Thyroid gland (tissue), 4 donors: ENCODE results near the gene KLHL36.

ENCODE experiments used
- POLR2A ChIP-seq, 2 donors: fragments of 450-650 bp; IDR thresholded peaks; one replicate each; pipeline ENCODE4 v1.6.1; 2017; ENCODE audit warnings: antibody characterized with exemption in 2 of 2, mild to moderate bottlenecking in 2 of 2, moderate library complexity in 1 of 2
- TF ChIP-seq, protein P1 (sequence below), 6 experiments: fragments of 200-600 bp in 3 of 6; fragments of 450-650 bp in 3 of 6; sonication (generic) in 3 of 6; IDR thresholded peaks; one replicate each; pipeline ENCODE4 v1.5.1; 2016 to 2019; ENCODE audit warnings: antibody characterized with exemption in 6 of 6, mild to moderate bottlenecking in 2 of 6, inconsistent platforms in 1 of 6, moderate library complexity in 1 of 6

DNA sequence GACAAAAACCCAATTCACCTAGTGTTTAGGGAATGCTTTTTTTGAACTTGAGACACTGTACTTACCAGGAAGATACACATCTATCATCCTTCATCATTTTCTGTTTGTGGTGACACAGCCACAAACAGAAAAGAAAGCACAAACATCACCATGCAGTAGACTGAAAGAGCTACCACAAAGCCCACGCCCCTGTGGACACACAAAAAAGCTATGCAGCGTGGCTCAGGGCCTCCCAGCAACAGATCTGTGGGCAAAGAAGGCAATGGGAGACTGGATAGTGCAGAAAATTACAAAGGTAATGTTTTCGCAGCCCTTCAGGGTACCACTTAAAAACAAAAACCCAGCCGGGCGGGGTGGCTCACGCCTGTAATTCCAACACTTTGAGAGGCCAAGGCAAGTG is 40.0 kb upstream of the KLHL36 start:
- TF ChIP-seq POLR2A (IDR thresholded peaks at IDR 0.05): no peak
- TF ChIP-seq, protein P1, sequence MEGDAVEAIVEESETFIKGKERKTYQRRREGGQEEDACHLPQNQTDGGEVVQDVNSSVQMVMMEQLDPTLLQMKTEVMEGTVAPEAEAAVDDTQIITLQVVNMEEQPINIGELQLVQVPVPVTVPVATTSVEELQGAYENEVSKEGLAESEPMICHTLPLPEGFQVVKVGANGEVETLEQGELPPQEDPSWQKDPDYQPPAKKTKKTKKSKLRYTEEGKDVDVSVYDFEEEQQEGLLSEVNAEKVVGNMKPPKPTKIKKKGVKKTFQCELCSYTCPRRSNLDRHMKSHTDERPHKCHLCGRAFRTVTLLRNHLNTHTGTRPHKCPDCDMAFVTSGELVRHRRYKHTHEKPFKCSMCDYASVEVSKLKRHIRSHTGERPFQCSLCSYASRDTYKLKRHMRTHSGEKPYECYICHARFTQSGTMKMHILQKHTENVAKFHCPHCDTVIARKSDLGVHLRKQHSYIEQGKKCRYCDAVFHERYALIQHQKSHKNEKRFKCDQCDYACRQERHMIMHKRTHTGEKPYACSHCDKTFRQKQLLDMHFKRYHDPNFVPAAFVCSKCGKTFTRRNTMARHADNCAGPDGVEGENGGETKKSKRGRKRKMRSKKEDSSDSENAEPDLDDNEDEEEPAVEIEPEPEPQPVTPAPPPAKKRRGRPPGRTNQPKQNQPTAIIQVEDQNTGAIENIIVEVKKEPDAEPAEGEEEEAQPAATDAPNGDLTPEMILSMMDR (IDR thresholded peaks at IDR 0.05): no peak
